SKM-1 (cell line): Measurements from ENCODE around the gene P2RX7.
"Not testable (repeated sequence)": the region's sequence is repeated elsewhere in the genome, so short reads cannot be mapped to it uniquely, and the experiment has no call there.

ENCODE experiments used
- DNase-seq: peaks from one replicate; lab custom pipeline; 2025; ENCODE audit not compliant: unreplicated experiment; lab: John Stamatoyannopoulos, UW

The P2RX7 gene

DNA sequence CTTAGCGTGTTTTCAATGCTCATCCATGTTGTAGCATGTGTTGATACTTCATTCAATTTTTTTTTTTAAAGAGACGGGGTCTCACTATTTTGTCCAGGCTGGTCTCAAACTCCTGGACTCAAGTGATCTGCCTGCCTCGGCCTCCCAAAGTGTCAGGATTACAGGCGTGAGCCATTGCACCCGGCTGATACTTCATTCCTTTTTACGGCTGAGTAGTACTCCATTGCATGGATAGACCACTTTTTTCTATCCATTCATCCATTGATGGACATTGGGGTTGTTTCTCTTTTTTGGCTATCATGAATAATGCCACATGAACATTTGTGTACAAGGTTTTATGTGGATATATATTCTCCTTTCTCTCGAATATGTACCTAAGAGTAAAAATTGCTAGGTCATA, 1.2 kb downstream of the P2RX7 start:
- DNase-seq, result no peak

DNA sequence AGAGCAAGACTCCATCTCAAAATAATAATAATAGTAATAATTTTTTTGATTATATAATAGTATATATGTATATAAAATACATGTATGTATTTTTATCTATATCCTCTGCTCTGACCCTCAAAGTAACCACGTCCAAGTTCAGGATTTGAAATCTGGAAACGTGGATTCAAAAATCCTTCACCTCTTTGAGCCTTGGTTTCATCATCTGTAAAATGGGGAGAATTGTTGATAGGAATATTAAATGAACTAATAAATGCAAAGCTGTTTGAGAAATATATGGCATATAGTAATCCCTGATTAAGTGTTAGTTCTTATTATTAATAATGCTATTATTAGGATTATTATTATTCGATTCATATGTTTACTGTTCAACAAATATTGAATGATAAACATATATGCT, 2.6 kb downstream of the P2RX7 start:
- no peak for DNase-seq

DNA sequence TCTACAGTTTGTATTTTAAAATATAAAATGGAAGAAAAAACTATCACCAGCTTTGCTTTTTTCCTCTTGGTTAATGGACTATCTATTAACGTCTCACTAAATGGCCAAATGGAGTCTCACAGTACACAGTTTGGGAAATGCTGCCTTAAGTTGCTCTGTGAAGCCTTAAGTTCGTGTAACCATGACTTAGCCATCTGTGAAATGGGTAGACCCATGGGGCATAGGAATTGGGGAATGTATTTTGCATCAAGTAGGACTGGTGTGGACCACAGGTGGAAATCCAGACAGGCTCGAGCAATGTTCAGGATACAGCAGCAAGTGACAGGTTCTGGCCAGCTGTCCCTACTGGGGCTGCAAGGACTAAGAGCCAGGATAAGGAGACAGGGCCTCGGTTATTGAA, 4.8 kb downstream of the P2RX7 start:
- no peak for DNase-seq

DNA sequence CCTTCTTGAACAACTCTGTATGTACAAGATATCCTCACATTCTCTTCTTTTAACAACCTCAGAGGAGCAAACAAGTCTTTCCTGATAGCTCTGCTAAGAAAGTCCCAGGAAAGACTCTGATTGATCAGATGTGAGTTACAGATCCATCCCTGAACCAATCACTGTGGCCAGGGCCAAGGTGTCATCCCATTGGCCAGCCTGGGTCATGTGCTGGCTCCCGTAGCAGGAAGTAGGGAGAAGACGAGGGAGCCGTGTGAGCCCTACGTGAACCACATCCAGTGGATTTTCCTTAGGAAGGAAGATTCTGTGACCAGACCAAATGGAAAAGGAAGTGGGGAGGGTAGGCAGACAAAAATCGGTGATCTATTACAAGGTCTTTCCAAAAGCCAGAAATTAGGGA, 5.6 kb downstream of the P2RX7 start:
- no peak for DNase-seq

DNA sequence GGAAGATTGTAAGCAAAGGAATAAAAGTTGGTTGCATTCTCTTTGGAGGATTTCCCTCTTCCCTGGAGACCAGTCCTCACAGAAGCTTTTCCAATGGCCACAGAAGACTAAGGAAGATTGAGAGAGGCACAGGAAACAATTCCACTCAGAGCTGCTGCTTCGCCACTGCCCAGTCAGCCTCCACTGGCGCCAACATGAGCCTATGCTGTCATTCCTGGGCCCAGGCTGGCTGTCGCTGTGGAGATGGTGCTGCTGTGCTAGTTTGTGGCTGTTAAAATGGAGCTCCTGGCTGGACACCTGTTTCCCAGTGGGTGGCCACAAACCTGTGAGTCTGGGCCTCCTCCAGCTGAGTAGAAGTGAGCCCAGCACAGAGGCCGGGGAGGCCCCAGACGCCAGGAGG, 6.6 kb downstream of the P2RX7 start:
- no peak for DNase-seq

GRCh38 chr12:121142171-121142950, 9.7 kb downstream of the P2RX7 start:
- DNase-seq, result no peak

GRCh38 chr12:121144416-121144914, 11.8 kb downstream of the P2RX7 start:
- DNase-seq, result peak; percentile 32

DNA sequence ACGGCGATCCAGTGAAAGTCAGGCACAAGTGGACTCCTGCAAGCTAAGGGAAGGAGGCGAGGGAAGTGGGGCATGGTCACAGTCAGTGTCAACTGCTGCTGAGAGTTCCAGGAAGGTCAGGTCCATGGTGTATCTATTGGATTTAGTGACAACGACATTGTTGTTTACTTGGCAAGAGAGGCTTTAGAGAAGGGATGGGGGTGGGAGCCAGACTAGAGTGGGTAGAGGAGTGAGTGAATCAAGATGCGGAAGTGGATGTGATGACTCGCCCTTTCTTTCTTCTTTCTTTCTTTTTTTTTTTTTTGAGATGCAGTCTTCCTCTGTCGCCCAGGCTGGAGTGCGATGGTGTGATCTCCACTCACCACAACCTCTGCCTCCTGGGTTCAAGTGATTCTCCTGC, 12.5 kb downstream of the P2RX7 start:
- DNase-seq, result no peak

DNA sequence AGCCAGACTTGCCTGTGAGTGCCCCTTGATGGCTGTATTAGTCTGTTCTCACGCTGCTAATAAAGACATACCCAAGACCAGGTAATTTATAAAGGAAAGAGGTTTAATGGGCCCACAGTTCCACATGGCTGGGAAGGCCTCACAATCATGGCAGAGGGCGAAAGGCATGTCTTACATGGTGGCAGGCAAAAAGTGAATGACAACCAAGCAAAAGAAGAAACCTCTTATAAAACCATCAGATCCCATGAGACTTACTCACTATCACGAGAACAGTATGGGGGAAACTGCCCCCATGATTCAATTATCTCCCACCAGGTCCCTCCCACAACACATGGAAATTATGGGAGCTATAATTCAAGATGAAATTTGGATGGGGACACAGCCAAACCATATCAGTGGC, 16.6 kb downstream of the P2RX7 start:
- not testable (repeated sequence) for DNase-seq

- DNase-seq, result no peak
These were observed 22.2 kb downstream of the P2RX7 start for GRCh38 chr12:121154793-121155375.

GRCh38 chr12:121156365-121156764, 23.7 kb downstream of the P2RX7 start:
- DNase-seq, result no peak

- DNase-seq, result no peak
These were observed 25.4 kb downstream of the P2RX7 start for GRCh38 chr12:121158085-121158484.

DNA sequence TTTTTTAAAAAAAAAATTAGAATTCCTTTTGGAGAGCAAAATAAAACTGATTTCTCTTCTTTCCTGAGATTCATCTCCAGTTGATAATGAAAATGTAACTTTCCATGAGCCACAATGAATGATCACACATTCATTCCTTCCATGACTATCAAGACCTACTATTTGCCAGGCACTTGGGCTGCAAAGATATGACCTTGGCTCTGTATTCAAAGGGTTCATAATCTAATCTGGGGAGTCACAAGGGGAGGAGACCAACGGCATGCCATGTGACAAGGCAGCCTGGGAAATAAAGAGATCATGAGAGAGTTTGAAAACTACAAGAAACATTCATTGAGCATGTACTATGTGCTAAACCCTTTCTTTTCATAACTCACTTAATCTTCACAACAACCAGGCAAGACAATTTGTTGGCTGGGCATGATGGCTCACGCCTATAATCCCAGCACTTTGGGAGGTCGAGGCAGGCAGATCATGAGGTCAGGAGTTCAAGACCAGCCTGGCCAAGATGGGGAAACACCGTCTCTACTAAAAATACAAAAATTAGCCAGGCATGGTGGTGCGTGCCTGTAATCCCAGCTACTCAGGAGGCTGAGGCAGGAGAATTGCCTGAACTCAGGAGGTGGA, 26.2 kb downstream of the P2RX7 start:
- DNase-seq, result not testable (repeated sequence)

DNA sequence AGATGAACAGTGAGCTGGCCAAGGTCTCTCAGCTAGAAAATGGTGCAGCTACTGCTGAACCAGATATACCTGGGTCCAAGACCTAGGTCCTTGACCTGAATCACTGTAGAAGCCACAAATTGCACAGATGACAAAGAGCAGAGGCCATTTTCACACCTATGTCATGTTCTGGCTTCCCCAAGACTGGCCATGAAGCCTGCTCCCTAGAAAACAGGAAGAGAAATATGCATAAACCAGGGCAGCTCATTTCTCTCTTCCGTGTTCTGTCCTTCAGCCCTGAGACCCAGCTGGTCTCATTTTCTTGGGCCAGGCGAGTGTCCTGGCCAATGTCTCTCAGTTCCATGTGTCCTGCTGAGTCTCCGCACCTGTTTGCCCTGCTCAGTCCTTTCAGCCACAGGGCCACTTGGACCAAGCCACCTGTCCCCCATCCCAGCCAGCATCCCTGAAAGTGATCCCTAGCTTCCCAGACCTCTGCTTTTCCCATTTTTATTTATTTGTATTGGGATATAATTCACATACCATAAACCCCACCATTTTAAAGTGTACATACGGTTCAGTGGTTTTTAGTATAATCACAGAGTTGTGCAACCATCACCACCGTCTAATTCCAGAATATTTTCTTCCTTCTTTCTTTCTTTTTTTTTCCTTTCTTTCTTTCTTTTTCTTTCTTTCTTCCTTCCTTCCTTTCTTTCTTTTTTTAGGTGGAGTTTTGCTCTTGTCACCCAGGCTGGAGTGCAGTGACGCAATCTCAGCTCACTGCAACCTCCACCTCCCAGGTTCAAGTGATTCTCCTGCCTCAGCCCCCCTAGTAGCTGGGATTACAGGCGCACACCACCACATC, 27.0 kb downstream of the P2RX7 start:
- DNase-seq, result no peak

- no peak for DNase-seq
These were observed 29.7 kb downstream of the P2RX7 start for GRCh38 chr12:121162384-121162783.

DNA sequence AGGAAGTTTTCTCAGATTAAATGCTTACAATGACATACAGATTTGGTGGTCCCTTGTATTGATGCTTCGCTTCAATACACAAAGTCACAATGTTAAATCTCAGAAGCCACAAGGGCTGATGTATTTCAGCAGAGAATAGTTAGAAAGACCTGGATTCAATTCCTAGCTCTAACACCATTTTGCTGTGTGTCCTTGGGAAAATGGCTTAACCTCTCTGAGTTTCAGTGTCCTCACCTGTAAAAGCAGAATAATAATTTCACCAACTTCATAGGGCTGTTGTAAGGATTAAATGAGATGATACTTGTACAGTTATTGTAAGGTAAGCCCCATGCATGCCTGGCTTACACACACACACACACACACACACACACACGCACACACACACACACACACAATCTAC, 30.3 kb downstream of the P2RX7 start:
- no peak for DNase-seq

DNA sequence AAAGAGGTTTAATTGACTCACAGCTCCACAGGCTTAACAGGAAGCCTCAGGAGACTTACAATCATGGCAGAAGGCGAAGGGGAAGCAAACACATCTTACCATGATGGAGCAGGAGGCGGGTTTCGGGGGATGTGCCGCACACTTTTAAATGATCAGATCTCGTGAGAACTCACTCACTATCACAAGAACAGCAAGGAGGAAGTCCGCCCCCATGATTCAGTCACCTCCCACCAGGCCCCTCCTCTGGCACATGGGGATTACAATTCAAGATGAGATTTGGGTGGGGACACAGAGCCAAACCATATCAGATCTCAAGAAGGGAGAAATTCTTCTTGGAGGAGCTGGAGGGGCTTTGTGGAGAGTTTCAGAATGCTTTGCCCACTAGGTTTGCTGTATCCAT, 32.2 kb downstream of the P2RX7 start:
- not testable (repeated sequence) for DNase-seq

GRCh38 chr12:121165316-121165715, 32.6 kb downstream of the P2RX7 start:
- no peak for DNase-seq

GRCh38 chr12:121166356-121166755, 33.7 kb downstream of the P2RX7 start:
- no peak for DNase-seq

DNA sequence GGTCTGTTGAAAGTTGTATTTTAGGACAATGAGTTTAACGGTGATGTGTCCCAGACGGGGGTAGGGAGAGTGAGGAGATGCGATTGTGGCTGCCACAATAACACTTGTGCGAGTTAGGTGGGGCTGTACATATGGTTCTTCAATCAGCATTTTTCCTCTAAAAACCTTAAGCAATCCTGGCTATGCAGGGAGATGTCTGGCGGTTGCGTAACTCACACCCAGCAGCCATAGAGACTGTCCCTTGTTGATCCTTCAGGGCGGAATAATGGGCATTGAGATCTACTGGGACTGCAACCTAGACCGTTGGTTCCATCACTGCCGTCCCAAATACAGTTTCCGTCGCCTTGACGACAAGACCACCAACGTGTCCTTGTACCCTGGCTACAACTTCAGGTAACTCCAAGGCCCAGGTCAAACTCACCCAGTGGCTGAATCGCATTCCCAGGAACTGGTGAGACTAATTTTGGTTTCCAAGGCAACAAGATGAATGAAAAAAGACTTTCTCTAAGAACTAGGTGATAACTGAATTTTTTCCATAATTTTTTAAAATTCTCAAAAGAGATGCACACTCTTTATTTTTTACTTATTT, 34.6 kb downstream of the P2RX7 start:
- no peak for DNase-seq

DNA sequence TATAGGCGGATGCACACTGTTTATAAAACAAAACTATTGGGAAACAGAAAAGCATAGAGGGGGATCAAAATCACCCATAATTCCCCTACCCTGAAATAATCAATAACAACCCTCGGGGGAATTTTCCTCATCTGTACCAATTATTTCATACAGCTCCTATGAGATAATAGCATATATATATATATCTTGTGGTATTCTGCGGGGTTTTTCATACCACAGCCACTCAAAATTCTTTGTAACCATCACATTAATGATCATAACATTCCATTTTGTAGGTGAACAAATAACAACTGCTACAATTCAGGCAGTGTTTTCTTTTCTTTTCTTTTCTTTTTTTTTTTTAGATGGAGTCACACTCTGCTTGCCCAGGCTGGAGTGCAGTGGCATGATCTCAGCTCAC, 35.3 kb downstream of the P2RX7 start:
- DNase-seq, result no peak
